ENCODE data around the gene GPR132. TPM values are rescaled to one million over a fixed set of nuclear protein-coding genes. Genes with fewer than 3 reads are reported as not detected.
"Not testable (repeated sequence)": the region's sequence is repeated elsewhere in the genome, so short reads cannot be mapped to it uniquely, and the experiment has no call there.

The GPR132 gene
- total RNA-seq, 6 donors from 2014 or later, result 3.0 to 14.7 (median 7.0) TPM

DNA sequence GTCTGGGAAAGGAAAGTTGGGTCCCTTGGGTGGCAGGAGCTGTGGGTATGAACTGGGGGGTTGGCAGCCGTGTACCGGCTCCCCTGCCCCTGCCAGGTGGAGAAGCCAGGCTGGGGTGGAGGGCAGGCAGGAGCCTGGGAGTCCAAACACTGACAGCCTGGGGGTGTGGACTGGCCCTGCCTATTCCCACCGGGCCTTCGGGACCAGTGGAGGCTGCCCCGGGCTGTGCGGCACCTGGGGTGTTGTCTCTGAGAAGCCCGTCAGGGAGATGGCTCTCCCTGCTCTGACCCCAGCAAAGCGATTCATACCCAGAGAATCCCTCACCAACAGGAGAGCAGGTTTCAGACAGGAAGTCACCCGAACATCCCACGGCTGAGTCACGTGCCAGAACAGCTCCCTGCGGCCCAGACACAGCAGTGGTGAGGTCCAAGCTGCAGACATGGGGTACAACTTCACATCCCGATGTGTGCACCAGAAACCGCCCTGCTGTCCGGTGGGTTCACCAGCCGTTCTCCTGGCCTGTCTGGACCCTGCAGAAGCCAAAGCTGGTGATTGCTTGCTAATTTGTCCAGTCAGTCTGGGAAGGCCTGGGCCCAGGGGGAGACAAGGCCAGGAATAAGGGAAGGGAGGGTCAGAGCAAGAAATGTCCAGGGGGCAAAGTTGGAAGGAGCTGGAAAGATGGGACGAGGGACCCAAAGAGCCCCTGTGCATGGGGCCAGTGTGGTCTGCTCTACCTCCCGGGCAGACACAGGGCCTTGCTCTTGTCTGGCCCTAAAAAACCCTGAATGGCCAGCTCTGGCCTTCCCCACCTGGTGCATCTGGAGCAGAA is 2.1 kb upstream of the GPR132 start:
- no peak for TF ChIP-seq POLR2AphosphoS5 (IDR thresholded peaks at IDR 0.05)
- TF ChIP-seq EP300 (IDR thresholded peaks at IDR 0.05), result no peak
- TF ChIP-seq POLR2A (IDR thresholded peaks at IDR 0.05), result no peak
- TF ChIP-seq, protein P1, sequence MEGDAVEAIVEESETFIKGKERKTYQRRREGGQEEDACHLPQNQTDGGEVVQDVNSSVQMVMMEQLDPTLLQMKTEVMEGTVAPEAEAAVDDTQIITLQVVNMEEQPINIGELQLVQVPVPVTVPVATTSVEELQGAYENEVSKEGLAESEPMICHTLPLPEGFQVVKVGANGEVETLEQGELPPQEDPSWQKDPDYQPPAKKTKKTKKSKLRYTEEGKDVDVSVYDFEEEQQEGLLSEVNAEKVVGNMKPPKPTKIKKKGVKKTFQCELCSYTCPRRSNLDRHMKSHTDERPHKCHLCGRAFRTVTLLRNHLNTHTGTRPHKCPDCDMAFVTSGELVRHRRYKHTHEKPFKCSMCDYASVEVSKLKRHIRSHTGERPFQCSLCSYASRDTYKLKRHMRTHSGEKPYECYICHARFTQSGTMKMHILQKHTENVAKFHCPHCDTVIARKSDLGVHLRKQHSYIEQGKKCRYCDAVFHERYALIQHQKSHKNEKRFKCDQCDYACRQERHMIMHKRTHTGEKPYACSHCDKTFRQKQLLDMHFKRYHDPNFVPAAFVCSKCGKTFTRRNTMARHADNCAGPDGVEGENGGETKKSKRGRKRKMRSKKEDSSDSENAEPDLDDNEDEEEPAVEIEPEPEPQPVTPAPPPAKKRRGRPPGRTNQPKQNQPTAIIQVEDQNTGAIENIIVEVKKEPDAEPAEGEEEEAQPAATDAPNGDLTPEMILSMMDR (IDR thresholded peaks at IDR 0.05), result no peak
- Histone ChIP-seq H3K36me3 (no peaks in the 10 kb centered on the region), H3K4me1 (peaks cover 4 to 49% (median 31%) of the 10 kb centered on the region in 4 donors), H3K27me3 (no peaks in the 10 kb centered on the region), H3K27ac (peak overlapping the region in 2 of 4 donors; percentile 81 to 91), H3K9me3 (no peaks in the 10 kb centered on the region), H3K4me3 (no peak overlapping the region)
- no peak for ATAC-seq (ENCODE audit: low FRiP score in 2 of 2)
- peak in 1 of 2 donors; percentile 69 for DNase-seq
- 81 to 90% methylated on average over 4 to 18 of the region's 18 CpGs for whole genome bisulfite sequencing, 2 donors

- no peaks in the 10 kb centered on the region for H3K9me3 ChIP-seq
- 87 to 92% methylated on average over 8 to 20 of the region's 28 CpGs for WGBS, 2 donors
- no peaks in the 10 kb centered on the region for H3K27me3 ChIP-seq
- TF ChIP-seq POLR2A (IDR thresholded peaks at IDR 0.05), result no peak
- no peak for TF ChIP-seq POLR2AphosphoS5 (IDR thresholded peaks at IDR 0.05)
- TF ChIP-seq, protein P1 (IDR thresholded peaks at IDR 0.05), result no peak
- TF ChIP-seq EP300 (IDR thresholded peaks at IDR 0.05), result no peak
- no peak overlapping the region for H3K4me3 ChIP-seq
- no peaks in the 10 kb centered on the region for H3K36me3 ChIP-seq
- ATAC-seq (ENCODE audit: low FRiP score in 2 of 2) (no peak), DNase-seq (peak in 1 of 2 donors; percentile 73)
- peak overlapping the region; percentile 78 to 91 (median 83) for H3K27ac ChIP-seq
- peaks cover 12 to 58% (median 39%) of the 10 kb centered on the region in 4 donors for H3K4me1 ChIP-seq
Observed at GRCh38 chr14:105066240-105067071, 1.2 kb upstream of the GPR132 start.

DNA sequence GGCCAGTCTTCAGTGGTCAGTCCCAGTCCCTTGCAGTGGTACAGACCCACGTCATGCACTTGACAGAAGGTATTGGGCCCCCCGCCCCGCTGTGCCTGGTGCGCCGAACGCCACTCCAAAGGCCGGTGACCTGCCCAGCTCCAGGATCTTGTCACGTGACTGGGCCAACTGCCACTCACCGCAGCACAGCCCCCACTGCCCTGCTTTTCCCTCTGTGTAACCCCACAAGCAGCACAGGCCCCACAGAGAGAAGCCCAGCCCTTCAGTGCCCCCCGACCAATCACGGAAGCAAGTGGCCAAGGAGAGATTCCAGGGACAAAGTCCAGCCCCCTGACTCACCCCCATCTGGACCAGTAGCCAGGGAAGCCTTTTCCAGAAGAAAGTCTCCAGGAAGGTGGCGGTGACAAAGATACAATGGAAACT is 498 bp downstream of the GPR132 start:
- Histone ChIP-seq H3K27ac (peak overlapping the region; percentile 78 to 91 (median 83)), H3K4me1 (peaks cover 29 to 70% (median 55%) of the 10 kb centered on the region in 4 donors), H3K4me3 (peak overlapping the region in 3 of 4 donors; percentile 34 to 47 (median 46)), H3K27me3 (no peaks in the 10 kb centered on the region), H3K36me3 (no peaks in the 10 kb centered on the region), H3K9me3 (no peaks in the 10 kb centered on the region)
- ATAC-seq (ENCODE audit: low FRiP score in 2 of 2), result peak; percentile 9 to 28
- peak in 1 of 2 donors; percentile 19 for TF ChIP-seq POLR2AphosphoS5 (IDR thresholded peaks at IDR 0.05)
- no peak for TF ChIP-seq EP300 (IDR thresholded peaks at IDR 0.05)
- DNase-seq, result peak; percentile 75 to 76
- 51 to 80% methylated on average over 2 to 12 of the region's 12 CpGs for WGBS, 2 donors

DNA sequence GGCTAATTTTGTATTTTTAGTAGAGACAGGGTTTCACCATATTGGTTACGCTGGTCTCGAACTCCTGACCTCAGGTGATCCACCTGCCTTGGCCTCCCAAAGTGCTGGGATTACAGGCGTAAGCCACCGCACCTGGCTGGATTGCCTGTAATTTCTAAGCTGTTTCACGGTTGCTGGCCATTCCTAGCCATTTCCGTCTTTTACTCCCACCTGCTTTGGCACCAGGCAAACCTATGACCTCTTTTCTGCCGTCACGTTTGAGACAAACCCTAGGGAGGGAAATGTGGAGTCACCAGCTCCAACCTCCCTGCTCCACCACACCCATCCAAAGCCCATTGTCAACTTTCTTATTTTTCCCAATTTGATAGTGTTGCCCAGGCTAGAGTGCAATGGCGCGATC is 1.2 kb downstream of the GPR132 start:
- Histone ChIP-seq H3K9me3 (no peaks in the 10 kb centered on the region), H3K4me3 (peak overlapping the region in 3 of 4 donors; percentile 34 to 47 (median 46)), H3K36me3 (no peaks in the 10 kb centered on the region), H3K27me3 (no peaks in the 10 kb centered on the region), H3K4me1 (peaks cover 35 to 78% (median 57%) of the 10 kb centered on the region in 4 donors), H3K27ac (peak overlapping the region; percentile 78 to 91 (median 83))
- ATAC-seq (ENCODE audit: low FRiP score in 2 of 2) (no peak), DNase-seq (no peak)
- 83 to 85% methylated on average over 10 of the region's 10 CpGs for whole genome bisulfite sequencing, 2 donors
- TF ChIP-seq EP300 (IDR thresholded peaks at IDR 0.05) (no peak), POLR2A (IDR thresholded peaks at IDR 0.05) (no peak), POLR2AphosphoS5 (IDR thresholded peaks at IDR 0.05) (no peak)
- TF ChIP-seq, protein P1 (IDR thresholded peaks at IDR 0.05), result no peak

DNA sequence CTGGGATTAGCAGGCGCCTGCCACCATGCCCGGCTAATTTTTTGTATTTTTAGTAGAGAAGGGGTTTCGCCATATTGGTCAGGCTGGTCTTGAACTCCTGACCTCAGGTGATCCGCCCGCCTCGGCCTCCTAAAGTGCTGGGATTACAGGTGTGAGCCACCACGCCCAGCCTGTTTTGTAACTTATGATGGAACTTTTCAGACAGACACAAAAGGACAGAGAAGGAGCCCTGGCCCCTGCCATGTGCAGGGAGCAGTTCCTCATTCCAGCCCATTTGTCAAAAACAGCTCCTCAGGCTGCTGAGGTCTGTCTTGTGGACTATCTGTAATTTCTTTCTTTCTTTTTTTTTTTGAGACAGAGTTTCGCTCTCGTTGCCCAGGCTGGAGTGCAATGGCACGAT is 1.7 kb downstream of the GPR132 start:
- H3K4me1 ChIP-seq, result peaks cover 40 to 83% (median 62%) of the 10 kb centered on the region in 4 donors

More for the DNA sequence above, 1.7 kb downstream of the GPR132 start:
- Histone ChIP-seq H3K4me3 (peak overlapping the region in 1 of 4 donors; percentile 47), H3K27ac (peak overlapping the region; percentile 78 to 91 (median 83))
- not testable (repeated sequence) for H3K27me3 ChIP-seq; H3K9me3 ChIP-seq; ATAC-seq (ENCODE audit: low FRiP score in 2 of 2); H3K36me3 ChIP-seq
- peak in 1 of 2 donors; percentile 56 for DNase-seq
- 71 to 87% methylated on average over 10 of the region's 10 CpGs for WGBS, 2 donors
